ENCODE measurements around the gene ZNF618.

- TF ChIP-seq CTCF (IDR thresholded peaks at IDR 0.05): no peak
- TF ChIP-seq POLR2AphosphoS5 (IDR thresholded peaks at IDR 0.05; ENCODE audit: low read depth, low read length): no peak
- no peak for TF ChIP-seq SIN3A (IDR thresholded peaks at IDR 0.05; ENCODE audit: borderline replicate concordance, insufficient read depth, low read depth, low read length)
Measured at GRCh38 chr9:114058688-114059046, 182.6 kb downstream of the ZNF618 start.

Data from Panc1 (cell line).